Measurements from ENCODE around the gene PDZRN4. TPM values are rescaled to one million over a fixed set of nuclear protein-coding genes. Genes with fewer than 3 reads are reported as not detected.

The PDZRN4 gene
- total RNA-seq, 2 donors from 2014 or later, result 0.35 to 3.5 TPM

GRCh38 chr12:41225179-41225578, 37.1 kb downstream of the PDZRN4 start:
- Histone ChIP-seq H3K4me3 (no peak overlapping the region), H3K4me1 (no peaks in the 10 kb centered on the region), H3K9me3 (no peaks in the 10 kb centered on the region), H3K27ac (no peak overlapping the region), H3K9ac (ENCODE audit: low read depth in 2 of 2, low read length in 2 of 2) (no peak overlapping the region), H3K27me3 (no peaks in the 10 kb centered on the region), H3K36me3 (no peaks in the 10 kb centered on the region)
- no peak for TF ChIP-seq CTCF (IDR thresholded peaks at IDR 0.05)
- intact Hi-C loops (cut with DNase I), result no loop called here
- no peak for DNase-seq

- H3K9me3 ChIP-seq, result no peaks in the 10 kb centered on the region
- H3K27me3 ChIP-seq, result no peaks in the 10 kb centered on the region
- DNase-seq, result no peak
- intact Hi-C loops (cut with DNase I), result no loop called here
- TF ChIP-seq CTCF (IDR thresholded peaks at IDR 0.05), result no peak
- no peak overlapping the region for H3K27ac ChIP-seq
- H3K9ac ChIP-seq (ENCODE audit: low read depth in 2 of 2, low read length in 2 of 2), result no peak overlapping the region
- H3K4me3 ChIP-seq, result no peak overlapping the region
- H3K4me1 ChIP-seq, result no peaks in the 10 kb centered on the region
- H3K36me3 ChIP-seq, result no peaks in the 10 kb centered on the region
Observed at GRCh38 chr12:41228066-41228820, 40.1 kb downstream of the PDZRN4 start.

GRCh38 chr12:41230756-41231155, 42.6 kb downstream of the PDZRN4 start:
- no peak overlapping the region for H3K27ac ChIP-seq
- TF ChIP-seq CTCF (IDR thresholded peaks at IDR 0.05), result no peak
- H3K9ac ChIP-seq (ENCODE audit: low read depth in 2 of 2, low read length in 2 of 2), result no peak overlapping the region
- DNase-seq, result no peak
- H3K4me1 ChIP-seq, result no peaks in the 10 kb centered on the region
- no peaks in the 10 kb centered on the region for H3K9me3 ChIP-seq
- no peaks in the 10 kb centered on the region for H3K27me3 ChIP-seq
- intact Hi-C loops (cut with DNase I), result no loop called here
- H3K4me3 ChIP-seq, result no peak overlapping the region
- no peaks in the 10 kb centered on the region for H3K36me3 ChIP-seq

GRCh38 chr12:41234692-41235091, 46.6 kb downstream of the PDZRN4 start:
- Histone ChIP-seq H3K9ac (ENCODE audit: low read depth in 2 of 2, low read length in 2 of 2) (no peak overlapping the region), H3K9me3 (no peaks in the 10 kb centered on the region), H3K4me1 (no peaks in the 10 kb centered on the region), H3K36me3 (no peaks in the 10 kb centered on the region), H3K4me3 (no peak overlapping the region), H3K27ac (no peak overlapping the region), H3K27me3 (no peaks in the 10 kb centered on the region)
- TF ChIP-seq CTCF (IDR thresholded peaks at IDR 0.05), result no peak
- intact Hi-C loops (cut with DNase I), result no loop called here
- no peak for DNase-seq

- H3K36me3 ChIP-seq, result no peaks in the 10 kb centered on the region
- no peaks in the 10 kb centered on the region for H3K9me3 ChIP-seq
- H3K27ac ChIP-seq, result no peak overlapping the region
- H3K9ac ChIP-seq (ENCODE audit: low read depth in 2 of 2, low read length in 2 of 2), result no peak overlapping the region
- no peaks in the 10 kb centered on the region for H3K27me3 ChIP-seq
- DNase-seq, result no peak
- H3K4me3 ChIP-seq, result no peak overlapping the region
- H3K4me1 ChIP-seq, result no peaks in the 10 kb centered on the region
- no peak for TF ChIP-seq CTCF (IDR thresholded peaks at IDR 0.05)
- intact Hi-C loops (cut with DNase I), result no loop called here
Observed at GRCh38 chr12:41242603-41243002, 54.5 kb downstream of the PDZRN4 start.
